Activated CD4-positive, CD25-positive, alpha-beta regulatory T cell treated with anti-CD3 and anti-CD28 coated beads, Interleukin-2, amount 50 U/mL, for 16 hours (primary cell): ENCODE data around the gene CSGALNACT2.
A peak's percentile ranks its signal among the peaks of the same experiment; 100 is the strongest.
"Not testable (repeated sequence)": the region's sequence is repeated elsewhere in the genome, so short reads cannot be mapped to it uniquely, and the experiment has no call there.

ENCODE experiments used
- DNase-seq: peaks from one replicate; pipeline ENCODE4 v3.0.0-alpha.2; 2020; ENCODE audit warnings: low read depth, low spot score

The CSGALNACT2 gene

GRCh38 chr10:43138757-43139241 is 554 bp downstream of the CSGALNACT2 start:
- DNase-seq, result peak; percentile 46

GRCh38 chr10:43141421-43141820 is 3.2 kb downstream of the CSGALNACT2 start:
- DNase-seq, result no peak

- DNase-seq, result no peak
Measured at GRCh38 chr10:43145311-43145710, 7.1 kb downstream of the CSGALNACT2 start.

- not testable (repeated sequence) for DNase-seq
Measured at GRCh38 chr10:43145936-43146335, 7.7 kb downstream of the CSGALNACT2 start.

- no peak for DNase-seq
Measured at GRCh38 chr10:43151371-43151770, 13.1 kb downstream of the CSGALNACT2 start.

GRCh38 chr10:43153901-43154300 is 15.7 kb downstream of the CSGALNACT2 start:
- DNase-seq, result no peak

GRCh38 chr10:43155221-43155620 is 17.0 kb downstream of the CSGALNACT2 start:
- DNase-seq, result no peak

- no peak for DNase-seq
Measured at GRCh38 chr10:43155741-43156140, 17.5 kb downstream of the CSGALNACT2 start.

GRCh38 chr10:43156590-43157341 is 18.5 kb downstream of the CSGALNACT2 start:
- no peak for DNase-seq

- no peak for DNase-seq
Measured at GRCh38 chr10:43158636-43159035, 20.4 kb downstream of the CSGALNACT2 start.

- DNase-seq, result peak; percentile 13
Measured at GRCh38 chr10:43160046-43160920, 22.0 kb downstream of the CSGALNACT2 start.

GRCh38 chr10:43160921-43161255 is 22.6 kb downstream of the CSGALNACT2 start:
- DNase-seq, result no peak

GRCh38 chr10:43162604-43163003 is 24.4 kb downstream of the CSGALNACT2 start:
- DNase-seq, result no peak

GRCh38 chr10:43166207-43166879 is 28.1 kb downstream of the CSGALNACT2 start:
- DNase-seq, result no peak

GRCh38 chr10:43166880-43167497 is 28.7 kb downstream of the CSGALNACT2 start:
- no peak for DNase-seq

GRCh38 chr10:43167498-43167889 is 29.2 kb downstream of the CSGALNACT2 start:
- no peak for DNase-seq

- no peak for DNase-seq
Measured at GRCh38 chr10:43170491-43170890, 32.2 kb downstream of the CSGALNACT2 start.

- DNase-seq, result no peak
Measured at GRCh38 chr10:43172645-43173044, 34.4 kb downstream of the CSGALNACT2 start.

- DNase-seq, result no peak
Measured at GRCh38 chr10:43173120-43173519, 34.9 kb downstream of the CSGALNACT2 start.

GRCh38 chr10:43174969-43175368 is 36.7 kb downstream of the CSGALNACT2 start:
- DNase-seq, result no peak

- DNase-seq, result no peak
Measured at GRCh38 chr10:43176271-43176670, 38.0 kb downstream of the CSGALNACT2 start.

- no peak for DNase-seq
Measured at GRCh38 chr10:43177595-43177994, 39.4 kb downstream of the CSGALNACT2 start.
